Measurements from ENCODE around the gene COL9A2.

- TF ChIP-seq ELF1 (IDR thresholded peaks at IDR 0.05) (no peak), CTCF (IDR thresholded peaks at IDR 0.05) (no peak), RFX5 (IDR thresholded peaks at IDR 0.05; ENCODE audit: low read length) (no peak)
Observed at GRCh38 chr1:40318970-40319621, 2.0 kb upstream of the COL9A2 start.

Measured in SK-N-SH (cell line).